CD4-positive, alpha-beta T cell treated with Interferon gamma for 1 hour (primary cell): ENCODE results near the gene CRTAP.
"Not testable (repeated sequence)": the region's sequence is repeated elsewhere in the genome, so short reads cannot be mapped to it uniquely, and the experiment has no call there.

ENCODE experiments used
- DNase-seq: peaks from one replicate; pipeline ENCODE4 v3.0.0-alpha.2; 2020

Gene CRTAP

GRCh38 chr3:33100229-33100628, 13.6 kb upstream of the CRTAP start:
- no peak for DNase-seq

GRCh38 chr3:33103034-33103433, 10.8 kb upstream of the CRTAP start:
- DNase-seq, result no peak

GRCh38 chr3:33103480-33103879, 10.3 kb upstream of the CRTAP start:
- no peak for DNase-seq

GRCh38 chr3:33104803-33105202, 9.0 kb upstream of the CRTAP start:
- DNase-seq, result no peak

- DNase-seq, result no peak
Observed at GRCh38 chr3:33105341-33105948, 8.4 kb upstream of the CRTAP start.

GRCh38 chr3:33106854-33107253, 7.0 kb upstream of the CRTAP start:
- not testable (repeated sequence) for DNase-seq

- no peak for DNase-seq
Observed at GRCh38 chr3:33111581-33111980, 2.2 kb upstream of the CRTAP start.

GRCh38 chr3:33114622-33115023, 809 bp downstream of the CRTAP start:
- DNase-seq, result no peak

GRCh38 chr3:33115024-33115768, 1.4 kb downstream of the CRTAP start:
- peak; percentile 61 for DNase-seq

GRCh38 chr3:33117461-33117860, 3.6 kb downstream of the CRTAP start:
- DNase-seq, result no peak

- DNase-seq, result no peak
Observed at GRCh38 chr3:33119891-33120290, 6.1 kb downstream of the CRTAP start.

- DNase-seq, result no peak
Observed at GRCh38 chr3:33122991-33123390, 9.2 kb downstream of the CRTAP start.

- no peak for DNase-seq
Observed at GRCh38 chr3:33124638-33125037, 10.8 kb downstream of the CRTAP start.

- no peak for DNase-seq
Observed at GRCh38 chr3:33125840-33126239, 12.0 kb downstream of the CRTAP start.

GRCh38 chr3:33128706-33129105, 14.9 kb downstream of the CRTAP start:
- DNase-seq, result no peak

- no peak for DNase-seq
Observed at GRCh38 chr3:33130144-33130543, 16.3 kb downstream of the CRTAP start.

- DNase-seq, result no peak
Observed at GRCh38 chr3:33131331-33132018, 17.7 kb downstream of the CRTAP start.

- DNase-seq, result no peak
Observed at GRCh38 chr3:33132019-33132360, 18.2 kb downstream of the CRTAP start.

- no peak for DNase-seq
Observed at GRCh38 chr3:33134026-33134625, 20.3 kb downstream of the CRTAP start.

- no peak for DNase-seq
Observed at GRCh38 chr3:33137691-33138090, 23.9 kb downstream of the CRTAP start.

GRCh38 chr3:33139006-33139623, 25.3 kb downstream of the CRTAP start:
- not testable (repeated sequence) for DNase-seq

- DNase-seq, result no peak
Observed at GRCh38 chr3:33139996-33140395, 26.2 kb downstream of the CRTAP start.

GRCh38 chr3:33141006-33141405, 27.2 kb downstream of the CRTAP start:
- no peak for DNase-seq
